GM12892 (cell line): ENCODE data around the gene COL8A2.

Source experiments
- POLR2A ChIP-seq: IDR thresholded peaks from 2 replicates; pipeline ENCODE4 v1.6.1; 2011; ENCODE audit warnings: low read depth, low read length, control low read depth
- POLR2AphosphoS5 ChIP-seq: IDR thresholded peaks from 2 replicates; pipeline ENCODE4 v1.6.1; 2011; ENCODE audit warnings: low read depth, low read length, control low read depth

- TF ChIP-seq POLR2AphosphoS5 (no peak), POLR2A (no peak)
Observed at GRCh38 chr1:36119456-36119855, 5.6 kb downstream of the COL8A2 start.
